Measurements from ENCODE around the gene REG3A.

REG3A gene

DNA sequence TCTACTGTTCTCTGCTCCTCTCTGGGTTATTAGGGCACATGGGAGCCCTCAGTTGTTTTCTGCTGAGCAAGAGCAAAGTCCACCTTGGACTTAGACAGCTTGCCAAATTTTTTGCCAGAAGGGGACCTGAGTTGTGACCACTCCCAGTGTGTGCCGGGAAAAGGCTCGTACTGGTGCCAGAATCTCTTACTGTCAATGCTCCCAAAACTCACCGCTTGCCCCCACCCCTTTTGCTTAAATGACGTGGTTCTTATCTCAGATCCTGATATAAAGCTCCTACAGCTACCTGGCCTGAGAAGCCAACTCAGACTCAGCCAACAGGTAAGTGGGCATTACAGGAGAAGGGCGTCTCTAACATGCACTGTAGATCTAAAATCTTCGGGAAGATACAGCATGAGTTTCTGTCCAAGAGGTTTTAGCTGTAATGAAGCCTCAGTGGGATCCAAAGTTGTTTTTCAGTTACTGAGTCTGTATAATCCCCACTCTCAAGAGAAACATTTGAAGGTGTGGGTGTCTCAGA, 39.3 kb downstream of the REG3A start, which contains the start of gene REG1A:
Gene REG1A, plus strand, starts transcription at position 295 of the 520 bp plus-strand sequence. CDS start 374 bp downstream, outside the sequence.
- DNase-seq (no peak), ATAC-seq (no peak)

DNA sequence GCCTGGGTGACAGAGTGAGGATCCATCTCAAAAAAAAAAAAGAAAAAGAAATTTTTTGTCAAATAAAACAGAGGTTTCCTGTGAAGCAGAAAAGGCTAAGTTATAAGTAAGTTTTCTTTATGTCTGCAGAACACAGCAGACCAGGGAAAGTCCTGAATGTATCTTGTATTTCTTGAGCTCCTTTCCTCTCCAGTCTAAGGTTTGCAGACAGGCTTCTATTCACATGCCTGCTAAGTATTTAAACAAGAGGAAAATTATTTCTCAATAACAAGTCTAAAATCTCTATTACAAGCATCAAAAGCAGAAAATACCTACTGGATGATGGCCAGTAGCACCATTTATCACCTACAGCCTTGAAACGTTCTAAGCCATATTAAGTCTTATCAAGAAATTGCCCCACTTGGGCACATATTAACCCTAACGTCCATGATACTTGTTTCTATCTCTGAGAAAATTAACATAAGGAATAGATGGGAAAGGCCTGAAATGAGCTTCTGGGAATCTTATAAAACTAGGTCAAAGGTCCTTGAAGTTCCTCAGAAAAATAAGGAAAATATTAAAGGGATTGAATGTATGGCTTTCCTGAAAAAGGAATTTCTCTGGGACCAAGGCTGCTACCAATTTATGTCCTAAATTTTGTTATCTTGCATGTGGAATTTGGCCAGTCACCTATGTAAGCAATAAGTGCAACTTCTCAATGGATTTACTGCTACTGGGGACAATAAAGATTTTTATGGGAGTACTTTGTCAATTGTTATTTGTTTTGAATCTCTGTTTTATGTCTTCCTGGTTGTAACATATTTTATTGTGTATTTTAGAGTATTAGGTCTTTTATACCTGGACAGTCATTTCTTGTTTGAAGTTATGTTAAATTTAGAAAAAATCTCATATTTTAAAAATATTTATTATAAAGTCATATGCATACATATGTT, 42.3 kb downstream of the REG3A start:
- no peak for DNase-seq
- ATAC-seq, result no peak

DNA sequence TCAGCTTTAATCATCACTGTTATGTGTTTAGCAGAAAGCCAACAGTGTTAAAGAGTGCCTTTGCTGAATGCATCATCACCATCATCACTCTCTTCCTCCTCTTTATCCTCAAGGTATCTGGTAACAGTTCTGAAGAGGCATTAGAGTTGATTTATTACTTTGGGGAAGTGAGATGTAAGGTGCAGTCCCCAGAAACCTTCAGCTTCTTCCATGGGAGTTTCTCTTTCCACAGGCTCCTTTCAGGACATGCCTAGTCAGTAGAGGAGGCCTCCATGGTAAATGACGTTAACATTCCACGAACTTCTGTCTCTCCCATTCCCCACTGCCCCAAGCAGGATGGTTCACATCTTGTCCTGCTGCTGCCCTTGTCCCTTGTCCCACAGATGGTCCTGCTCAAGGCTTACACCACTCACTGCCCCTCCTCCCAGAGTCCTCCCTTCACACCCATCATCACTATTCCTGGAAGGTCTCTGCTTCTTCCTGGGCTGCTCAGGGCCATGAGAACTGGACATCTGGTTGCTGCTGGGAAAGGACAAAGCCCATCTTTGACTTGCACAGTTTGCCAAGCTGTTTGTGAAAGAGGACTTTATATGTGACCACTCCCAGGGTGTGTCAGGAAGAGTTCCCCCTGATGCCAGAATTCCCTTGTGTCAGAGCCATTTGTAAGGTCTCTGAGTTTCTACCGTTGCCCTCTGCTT, 44.6 kb downstream of the REG3A start:
- ATAC-seq, result no peak

GRCh38 chr2:79112269-79112668, 47.3 kb downstream of the REG3A start:
- no peak for DNase-seq
- no peak for ATAC-seq

More for the DNA sequence above, 44.6 kb downstream of the REG3A start:
- no peak for DNase-seq

Data from stimulated activated naive CD8-positive, alpha-beta T cell treated with anti-CD3 and anti-CD28 coated beads, Interleukin-15, Interleukin-2, amounts not matched to agents 100 U/mL and 50 U/mL, for 24 hours (primary cell).